ENCODE measurements around the gene CTNNA2. TPM values are rescaled to one million over a fixed set of nuclear protein-coding genes. Genes with fewer than 3 reads are reported as not detected.

The CTNNA2 gene
- polyA plus RNA-seq, 4 donors: 3.1 to 5.2 (median 3.7) TPM

GRCh38 chr2:79844011-79844410, 331.2 kb downstream of the CTNNA2 start:
- DNase-seq (ENCODE audit: low read depth in 4 of 4, low spot score in 2 of 4): no peak

- DNase-seq (ENCODE audit: low read depth in 4 of 4, low spot score in 2 of 4): no peak
These were observed 334.0 kb downstream of the CTNNA2 start for GRCh38 chr2:79846878-79847277.

- DNase-seq (ENCODE audit: low read depth in 4 of 4, low spot score in 2 of 4): no peak
These were observed 336.4 kb downstream of the CTNNA2 start for GRCh38 chr2:79849241-79849640.

GRCh38 chr2:79849949-79850348, 337.1 kb downstream of the CTNNA2 start:
- DNase-seq (ENCODE audit: low read depth in 4 of 4, low spot score in 2 of 4): no peak

GRCh38 chr2:79850912-79851311, 338.1 kb downstream of the CTNNA2 start:
- no peak for DNase-seq (ENCODE audit: low read depth in 4 of 4, low spot score in 2 of 4)

GRCh38 chr2:79855264-79856006, 342.6 kb downstream of the CTNNA2 start:
- no peak for DNase-seq (ENCODE audit: low read depth in 4 of 4, low spot score in 2 of 4)

- DNase-seq (ENCODE audit: low read depth in 4 of 4, low spot score in 2 of 4): no peak
These were observed 345.0 kb downstream of the CTNNA2 start for GRCh38 chr2:79857888-79858287.

GRCh38 chr2:79860228-79861058, 347.6 kb downstream of the CTNNA2 start:
- DNase-seq (ENCODE audit: low read depth in 4 of 4, low spot score in 2 of 4): no peak

GRCh38 chr2:79861059-79861374, 348.2 kb downstream of the CTNNA2 start:
- no peak for DNase-seq (ENCODE audit: low read depth in 4 of 4, low spot score in 2 of 4)

- DNase-seq (ENCODE audit: low read depth in 4 of 4, low spot score in 2 of 4): no peak
These were observed 349.9 kb downstream of the CTNNA2 start for GRCh38 chr2:79862756-79863155.

GRCh38 chr2:79872656-79873055, 359.8 kb downstream of the CTNNA2 start:
- no peak for DNase-seq (ENCODE audit: low read depth in 4 of 4, low spot score in 2 of 4)

GRCh38 chr2:79874015-79874414, 361.2 kb downstream of the CTNNA2 start:
- no peak for DNase-seq (ENCODE audit: low read depth in 4 of 4, low spot score in 2 of 4)

- DNase-seq (ENCODE audit: low read depth in 4 of 4, low spot score in 2 of 4): no peak
These were observed 363.6 kb downstream of the CTNNA2 start for GRCh38 chr2:79876430-79876829.

- no peak for DNase-seq (ENCODE audit: low read depth in 4 of 4, low spot score in 2 of 4)
These were observed 369.7 kb downstream of the CTNNA2 start for GRCh38 chr2:79882548-79882947.

GRCh38 chr2:79887747-79888374, 375.0 kb downstream of the CTNNA2 start:
- DNase-seq (ENCODE audit: low read depth in 4 of 4, low spot score in 2 of 4): peak in 2 of 4 donors; percentile 28 to 64

- no peak for DNase-seq (ENCODE audit: low read depth in 4 of 4, low spot score in 2 of 4)
These were observed 379.3 kb downstream of the CTNNA2 start for GRCh38 chr2:79892123-79892522.

- no peak for DNase-seq (ENCODE audit: low read depth in 4 of 4, low spot score in 2 of 4)
These were observed 386.3 kb downstream of the CTNNA2 start for GRCh38 chr2:79899196-79899595.

GRCh38 chr2:79901161-79901560, 388.3 kb downstream of the CTNNA2 start:
- DNase-seq (ENCODE audit: low read depth in 4 of 4, low spot score in 2 of 4): peak in 2 of 4 donors; percentile 21 to 29

- no peak for DNase-seq (ENCODE audit: low read depth in 4 of 4, low spot score in 2 of 4)
These were observed 390.6 kb downstream of the CTNNA2 start for GRCh38 chr2:79903222-79904000.

GRCh38 chr2:79906139-79906890, 393.5 kb downstream of the CTNNA2 start:
- no peak for DNase-seq (ENCODE audit: low read depth in 4 of 4, low spot score in 2 of 4)
